OCI-LY7 (cell line): ENCODE results near the gene ATRAID. TPM values are rescaled to one million over a fixed set of nuclear protein-coding genes. Genes with fewer than 3 reads are reported as not detected.

Source experiments
- BruUV-seq: library from RNA; stranded (reverse); fragments of 400-500 nt; replicated peaks from 2 replicates; lab custom pipeline; 2021; lab: Mats Ljungman, UMichigan
- CTCF ChIA-PET: fragments of 300-600 bp; sonication (Branson Sonifier 250); formaldehyde crosslinking; loops from one replicate; lab custom pipeline; 2022; ENCODE audit warnings: antibody characterized with exemption; ENCODE audit not compliant: unreplicated experiment; lab: Charles Lee
- POLR2A ChIA-PET: fragments of 300-600 bp; sonication (Branson Sonifier 250); formaldehyde crosslinking; loops from one replicate; lab custom pipeline; 2022; ENCODE audit warnings: antibody characterized with exemption; lab: Charles Lee
- DNase-seq: peaks from one replicate; pipeline ENCODE4 v3.0.0-alpha.2; 2015; ENCODE audit warnings: low spot score
- H2AFZ ChIP-seq: fragments of 200-600 bp; sonication (generic), shearing (Covaris generic); 2 replicates; pipeline ENCODE4 v1.6.1; 2014; ENCODE audit warnings: mild to moderate bottlenecking, antibody characterized with exemption, low read length, moderate library complexity
- H3K27ac ChIP-seq: fragments of 200-600 bp; sonication (generic); 2 replicates; pipeline ENCODE4 v1.5.1; 2014; ENCODE audit warnings: mixed run types, low read depth, mild to moderate bottlenecking, moderate library complexity, low read length, inconsistent platforms; ENCODE audit not compliant: poor library complexity, severe bottlenecking
- H3K36me3 ChIP-seq: fragments of 200-600 bp; sonication (generic); 2 replicates; pipeline ENCODE4 v1.6.1; 2014; ENCODE audit warnings: mild to moderate bottlenecking, antibody characterized with exemption, low read length, moderate library complexity, mixed read lengths; ENCODE audit not compliant: insufficient read depth
- H3K4me1 ChIP-seq: fragments of 200-600 bp; sonication (generic); 2 replicates; pipeline ENCODE4 v1.5.1; 2014; ENCODE audit warnings: mild to moderate bottlenecking, low read length; ENCODE audit not compliant: insufficient read depth, poor library complexity, severe bottlenecking
- H3K4me2 ChIP-seq: fragments of 200-600 bp; sonication (generic); 2 replicates; pipeline ENCODE4 v1.6.1; 2014; ENCODE audit warnings: mild to moderate bottlenecking, low read length
- H3K4me3 ChIP-seq: fragments of 200-600 bp; sonication (generic); 2 replicates; pipeline ENCODE4 v1.5.1; 2014; ENCODE audit warnings: mild to moderate bottlenecking, low read depth, low read length; ENCODE audit not compliant: poor library complexity, severe bottlenecking
- H3K79me2 ChIP-seq: fragments of 200-600 bp; sonication (generic); 2 replicates; pipeline ENCODE4 v1.6.1; 2016; ENCODE audit warnings: low read depth, mild to moderate bottlenecking, low read length, moderate library complexity, mixed read lengths; ENCODE audit not compliant: insufficient read depth
- H3K9me2 ChIP-seq: fragments of 200-600 bp; sonication (generic); 2 replicates; pipeline ENCODE4 v1.6.1; 2016; ENCODE audit warnings: mild to moderate bottlenecking, low read length, mixed read lengths; ENCODE audit not compliant: insufficient read depth
- H3K9me3 ChIP-seq: fragments of 200-600 bp; sonication (generic); 2 replicates; pipeline ENCODE4 v1.6.1; 2014; ENCODE audit warnings: mild to moderate bottlenecking, mixed run types, low read length, mixed read lengths
- H4K20me1 ChIP-seq: fragments of 200-600 bp; sonication (generic); 2 replicates; pipeline ENCODE4 v1.6.1; 2014; ENCODE audit warnings: mild to moderate bottlenecking, antibody characterized with exemption, low read length, moderate library complexity, mixed read lengths; ENCODE audit not compliant: insufficient read depth
- CTCF ChIP-seq: fragments of 200-600 bp; sonication (generic); conservative IDR thresholded peaks from 2 replicates; pipeline ENCODE4 v1.5.1; 2014; ENCODE audit warnings: mild to moderate bottlenecking, antibody characterized with exemption, low read length, moderate library complexity, mixed read lengths
- EZH2phosphoT487 ChIP-seq: fragments of 200-600 bp; sonication (generic); IDR thresholded peaks from 2 replicates; pipeline ENCODE4 v1.6.1; 2018; ENCODE audit warnings: low read depth, borderline replicate concordance, mild to moderate bottlenecking, mixed run types, antibody characterized with exemption, low read length, moderate library complexity, mixed read lengths
- intact Hi-C: fragments of 100-400 bp; cut with micrococcal nuclease; formaldehyde crosslinking; loops from one replicate; pipeline ENCODE4 v1.10.0; 2022; ENCODE audit not compliant: unreplicated experiment
- total RNA-seq, 2 experiments: library from RNA; depleted of rRNA in 1 of 2; stranded (reverse); fragments of >200 nt in 1 of 2; shearing (Covaris generic) in 1 of 2; gene quantifications; 2 replicates each; pipeline ENCODE4 v1.2.3, GENCODE V29; 2014 to 2022

The ATRAID gene
- total RNA-seq, 2 experiments from 2014 or later = 92.7 to 93.3 TPM

- no TSS peak for BruUV-seq
- intact Hi-C loops = loop anchor here (1.0 kb wide), 1 partner anchor 85 kb away; no protein-coding TSS in a partner anchor
- peaks cover 35% of the 10 kb centered on the region for H3K4me1 ChIP-seq
- H3K27ac ChIP-seq = peak overlapping the region; percentile 77
- H2AFZ ChIP-seq = no peak overlapping the region
- H3K9me2 ChIP-seq = no peaks in the 10 kb centered on the region
- no peaks in the 10 kb centered on the region for H3K9me3 ChIP-seq
- H4K20me1 ChIP-seq = no peaks in the 10 kb centered on the region
- H3K4me3 ChIP-seq = peak overlapping the region; percentile 86
- H3K36me3 ChIP-seq = peaks cover 88% of the 10 kb centered on the region
- H3K4me2 ChIP-seq = peak overlapping the region; percentile 99
- TF ChIP-seq EZH2phosphoT487 = no peak
- no peak for TF ChIP-seq CTCF
- POLR2A ChIA-PET = interaction anchor here (0.6 to 2.1 kb wide), 8 partner anchors 12 to 447 kb away, joined by 3 to 15 read pairs (median 3); partner anchors contain the start of gene MPV17
- DNase-seq = peak; percentile 62
- peaks cover 51% of the 10 kb centered on the region for H3K79me2 ChIP-seq
- CTCF ChIA-PET = interaction anchor here (1.0 to 1.2 kb wide), 2 partner anchors 32 to 257 kb away, joined by 3 read pairs; no protein-coding TSS in a partner anchor
These were observed 6.8 kb downstream of the ATRAID start for GRCh38 chr2:27218614-27219013.

- Histone ChIP-seq H3K4me3 (peak overlapping the region; percentile 86), H3K9me2 (no peaks in the 10 kb centered on the region), H3K27ac (peak overlapping the region; percentile 77), H3K9me3 (no peaks in the 10 kb centered on the region), H3K4me2 (peak overlapping the region; percentile 99), H4K20me1 (no peaks in the 10 kb centered on the region), H2AFZ (no peak overlapping the region), H3K4me1 (peaks cover 30% of the 10 kb centered on the region), H3K79me2 (peaks cover 46% of the 10 kb centered on the region), H3K36me3 (peaks cover 90% of the 10 kb centered on the region)
- intact Hi-C loops = no loop called here
- TF ChIP-seq EZH2phosphoT487 = no peak
- TF ChIP-seq CTCF = no peak
- no TSS peak for BruUV-seq
- CTCF ChIA-PET = interaction anchor here (0.5 to 1.2 kb wide), 4 partner anchors 13 to 258 kb away, joined by 3 read pairs; no protein-coding TSS in a partner anchor
- POLR2A ChIA-PET = interaction anchor here (0.6 to 2.1 kb wide), 10 partner anchors 11 to 131 kb away, joined by 3 to 15 read pairs (median 3); partner anchors contain the start of gene MPV17
- no peak for DNase-seq
These were observed 7.2 kb downstream of the ATRAID start for GRCh38 chr2:27219091-27219490.

- Histone ChIP-seq H3K27ac (no peak overlapping the region), H3K36me3 (peaks cover 92% of the 10 kb centered on the region), H4K20me1 (no peaks in the 10 kb centered on the region), H3K79me2 (peaks cover 43% of the 10 kb centered on the region), H2AFZ (no peak overlapping the region), H3K9me2 (no peaks in the 10 kb centered on the region), H3K9me3 (no peaks in the 10 kb centered on the region), H3K4me3 (no peak overlapping the region), H3K4me1 (peaks cover 30% of the 10 kb centered on the region), H3K4me2 (peak overlapping the region; percentile 7; the same call in 1 of the 2 replicates)
- ChIA-PET CTCF (no interaction called here), POLR2A (interaction anchor here (0.5 to 2.1 kb wide), 5 partner anchors 10 to 741 kb away, joined by 3 to 15 read pairs (median 4); no protein-coding TSS in a partner anchor)
- DNase-seq = no peak
- no peak for TF ChIP-seq CTCF
- no peak for TF ChIP-seq EZH2phosphoT487
- intact Hi-C loops = no loop called here
- no TSS peak for BruUV-seq
These were observed 8.2 kb downstream of the ATRAID start for GRCh38 chr2:27220091-27220490.
